Right atrium auricular region (tissue), 2 donors: ENCODE measurements around the gene SEPTIN8. TPM values are rescaled to one million over a fixed set of nuclear protein-coding genes. Genes with fewer than 3 reads are reported as not detected.

Source experiments
- DNase-seq: peaks from one replicate; pipeline ENCODE4 v3.0.0-alpha.2; 2019; ENCODE audit warnings: low spot score
- H3K27ac ChIP-seq, 2 donors: fragments of 200-600 bp; sonication (generic); 1 replicate in 1 of 2; 2 replicates in 1 of 2; pipeline ENCODE4 v1.5.1; 2016 to 2019
- H3K27me3 ChIP-seq, 2 donors: fragments of 200-600 bp; sonication (generic); one replicate each; pipeline versions ENCODE4 v1.5.1 to v1.6.0; 2017 to 2019
- H3K36me3 ChIP-seq: fragments of 200-600 bp; sonication (generic); one replicate; pipeline ENCODE4 v1.5.1; 2016
- H3K4me1 ChIP-seq, 2 donors: fragments of 200-600 bp; sonication (generic); one replicate each; pipeline versions ENCODE4 v1.5.1 to v1.6.0; 2017 to 2019
- H3K4me3 ChIP-seq, 2 donors: fragments of 200-600 bp; sonication (generic); 1 replicate in 1 of 2; 2 replicates in 1 of 2; pipeline ENCODE4 v1.5.1; 2017 to 2019; ENCODE audit warnings: mild to moderate bottlenecking in 1 of 2, moderate library complexity in 1 of 2
- H3K9me3 ChIP-seq, 2 donors: fragments of 200-600 bp; sonication (generic); one replicate each; pipeline ENCODE4 v1.5.1; 2019
- total RNA-seq, 2 donors: library from RNA; depleted of rRNA; stranded (reverse); fragments of >200 nt; gene quantifications; one replicate each; pipeline ENCODE4 v1.1.0, GENCODE V29; 2016
- TF ChIP-seq, protein P1 (sequence below), 2 donors: fragments of 200-600 bp; sonication (generic); IDR thresholded peaks; one replicate each; pipeline ENCODE4 v1.5.1; 2019; ENCODE audit warnings: antibody characterized with exemption in 2 of 2

Gene SEPTIN8
- total RNA-seq, 2 donors from 2014 or later: 21.1 to 24.8 TPM

- H3K27ac ChIP-seq: no peak overlapping the region
- no peak for DNase-seq
- TF ChIP-seq, protein P1, sequence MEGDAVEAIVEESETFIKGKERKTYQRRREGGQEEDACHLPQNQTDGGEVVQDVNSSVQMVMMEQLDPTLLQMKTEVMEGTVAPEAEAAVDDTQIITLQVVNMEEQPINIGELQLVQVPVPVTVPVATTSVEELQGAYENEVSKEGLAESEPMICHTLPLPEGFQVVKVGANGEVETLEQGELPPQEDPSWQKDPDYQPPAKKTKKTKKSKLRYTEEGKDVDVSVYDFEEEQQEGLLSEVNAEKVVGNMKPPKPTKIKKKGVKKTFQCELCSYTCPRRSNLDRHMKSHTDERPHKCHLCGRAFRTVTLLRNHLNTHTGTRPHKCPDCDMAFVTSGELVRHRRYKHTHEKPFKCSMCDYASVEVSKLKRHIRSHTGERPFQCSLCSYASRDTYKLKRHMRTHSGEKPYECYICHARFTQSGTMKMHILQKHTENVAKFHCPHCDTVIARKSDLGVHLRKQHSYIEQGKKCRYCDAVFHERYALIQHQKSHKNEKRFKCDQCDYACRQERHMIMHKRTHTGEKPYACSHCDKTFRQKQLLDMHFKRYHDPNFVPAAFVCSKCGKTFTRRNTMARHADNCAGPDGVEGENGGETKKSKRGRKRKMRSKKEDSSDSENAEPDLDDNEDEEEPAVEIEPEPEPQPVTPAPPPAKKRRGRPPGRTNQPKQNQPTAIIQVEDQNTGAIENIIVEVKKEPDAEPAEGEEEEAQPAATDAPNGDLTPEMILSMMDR (IDR thresholded peaks at IDR 0.05): no peak
- H3K27me3 ChIP-seq: no peaks in the 10 kb centered on the region
- no peaks in the 10 kb centered on the region for H3K36me3 ChIP-seq
- H3K4me1 ChIP-seq: peaks cover 0 to 6% of the 10 kb centered on the region in 2 donors
- H3K4me3 ChIP-seq: no peak overlapping the region
- H3K9me3 ChIP-seq: no peaks in the 10 kb centered on the region
Observed at GRCh38 chr5:132782101-132782500, 5.1 kb upstream of the SEPTIN8 start.

GRCh38 chr5:132781029-132781428 lies 4.0 kb upstream of the SEPTIN8 start:
- no peak for DNase-seq
- no peaks in the 10 kb centered on the region for H3K36me3 ChIP-seq
- no peaks in the 10 kb centered on the region for H3K9me3 ChIP-seq
- no peak overlapping the region for H3K4me3 ChIP-seq
- H3K4me1 ChIP-seq: peaks cover 0 to 11% of the 10 kb centered on the region in 2 donors
- TF ChIP-seq, protein P1 (IDR thresholded peaks at IDR 0.05): no peak
- no peak overlapping the region for H3K27ac ChIP-seq
- no peaks in the 10 kb centered on the region for H3K27me3 ChIP-seq

DNA sequence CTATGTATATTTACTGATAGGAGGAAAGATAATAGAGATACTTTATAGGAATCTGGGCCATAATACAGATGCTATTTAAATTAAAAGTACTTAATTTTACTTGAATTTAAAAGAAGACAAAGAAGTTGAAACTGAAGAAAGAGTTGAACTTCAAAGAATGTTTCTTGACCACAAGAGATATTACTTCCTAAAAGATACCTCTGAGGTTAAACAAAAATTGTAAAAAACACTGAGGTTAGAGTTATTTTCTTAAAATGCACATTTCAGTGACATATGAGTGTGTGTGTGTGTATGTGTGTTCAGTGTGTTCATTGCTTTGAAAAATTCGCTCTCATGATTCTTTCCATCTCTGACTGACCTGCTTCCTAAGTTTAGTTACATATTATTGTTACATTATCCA lies 3.5 kb upstream of the SEPTIN8 start:
- no peak for DNase-seq
- TF ChIP-seq, protein P1 (IDR thresholded peaks at IDR 0.05): no peak
- no peak overlapping the region for H3K27ac ChIP-seq
- peaks cover 0 to 15% of the 10 kb centered on the region in 2 donors for H3K4me1 ChIP-seq
- no peak overlapping the region for H3K4me3 ChIP-seq
- no peaks in the 10 kb centered on the region for H3K9me3 ChIP-seq
- no peaks in the 10 kb centered on the region for H3K36me3 ChIP-seq
- H3K27me3 ChIP-seq: no peaks in the 10 kb centered on the region

GRCh38 chr5:132779961-132780360 lies 2.9 kb upstream of the SEPTIN8 start:
- Histone ChIP-seq H3K9me3 (no peaks in the 10 kb centered on the region), H3K36me3 (no peaks in the 10 kb centered on the region), H3K4me3 (no peak overlapping the region), H3K27me3 (no peaks in the 10 kb centered on the region), H3K4me1 (peaks cover 0 to 21% of the 10 kb centered on the region in 2 donors), H3K27ac (no peak overlapping the region)
- TF ChIP-seq, protein P1 (IDR thresholded peaks at IDR 0.05): no peak
- no peak for DNase-seq

DNA sequence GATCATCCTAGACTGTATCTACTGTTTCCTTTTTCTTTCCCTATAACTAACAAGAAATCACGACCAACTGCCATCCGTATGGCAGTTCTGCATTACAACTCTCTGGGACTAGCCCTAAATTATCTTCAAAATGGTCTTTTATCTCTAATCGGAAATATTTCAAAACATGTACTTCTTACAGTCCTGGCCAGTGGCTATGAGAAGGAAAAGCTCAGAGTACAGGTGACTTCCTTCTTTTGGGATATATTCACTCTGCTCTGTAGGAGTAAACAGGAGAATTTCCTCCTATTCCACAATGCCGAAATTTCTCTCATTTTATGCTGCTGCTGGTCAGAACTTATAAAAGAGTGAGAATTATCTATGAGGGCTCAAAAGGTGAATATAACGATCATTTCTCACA lies 1.8 kb upstream of the SEPTIN8 start:
- Histone ChIP-seq H3K4me3 (no peak overlapping the region), H3K27me3 (no peaks in the 10 kb centered on the region), H3K36me3 (no peaks in the 10 kb centered on the region), H3K4me1 (peaks cover 0 to 32% of the 10 kb centered on the region in 2 donors), H3K27ac (no peak overlapping the region), H3K9me3 (no peaks in the 10 kb centered on the region)
- TF ChIP-seq, protein P1 (IDR thresholded peaks at IDR 0.05): no peak
- DNase-seq: no peak

DNA sequence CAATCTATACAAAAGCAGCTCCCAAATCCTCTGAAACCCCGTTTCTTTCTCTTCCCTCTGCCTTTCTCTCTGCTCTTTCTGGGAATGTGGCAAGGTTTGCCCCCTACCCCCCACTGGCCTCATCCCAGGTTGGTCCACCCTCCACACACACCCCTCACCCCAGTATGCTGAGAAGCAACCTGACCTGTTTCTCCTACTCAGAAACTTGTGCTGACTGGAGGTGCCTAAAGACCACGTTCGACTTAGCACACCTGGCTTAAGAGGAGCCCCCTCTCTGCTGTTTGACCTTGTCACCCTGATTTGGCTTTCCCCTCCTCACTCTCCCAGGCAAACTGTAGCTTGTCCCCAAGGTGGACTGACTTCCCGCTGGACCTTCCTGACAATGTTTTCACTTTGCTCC lies 1.1 kb upstream of the SEPTIN8 start:
- H3K4me1 ChIP-seq: peaks cover 0 to 40% of the 10 kb centered on the region in 2 donors
- no peaks in the 10 kb centered on the region for H3K9me3 ChIP-seq
- peak overlapping the region in 1 of 2 donors; percentile 83 for H3K4me3 ChIP-seq
- H3K27ac ChIP-seq: peak overlapping the region; percentile 66 to 77
- no peaks in the 10 kb centered on the region for H3K36me3 ChIP-seq
- DNase-seq: no peak
- no peaks in the 10 kb centered on the region for H3K27me3 ChIP-seq
- TF ChIP-seq, protein P1 (IDR thresholded peaks at IDR 0.05): no peak
